Glutamatergic neuron (in vitro differentiated cells): Measurements from ENCODE around the gene RBM19. TPM values are rescaled to one million over a fixed set of nuclear protein-coding genes. Genes with fewer than 3 reads are reported as not detected.

Source experiments
- DNase-seq: peaks from one replicate; pipeline ENCODE4 v3.0.0; 2022
- H3K27ac Mint-ChIP-seq: one replicate; pipeline ENCODE4 v1.8.0; 2020; ENCODE audit warnings: mild to moderate bottlenecking, mixed read lengths, inconsistent platforms; ENCODE audit not compliant: unreplicated experiment
- H3K27me3 Mint-ChIP-seq: one replicate; pipeline ENCODE4 v1.8.0; 2020; ENCODE audit warnings: mild to moderate bottlenecking, moderate library complexity, mixed read lengths, inconsistent platforms; ENCODE audit not compliant: unreplicated experiment
- H3K36me3 Mint-ChIP-seq: one replicate; pipeline ENCODE4 v1.8.0; 2020; ENCODE audit warnings: mild to moderate bottlenecking, mixed read lengths, inconsistent platforms; ENCODE audit not compliant: unreplicated experiment
- H3K4me1 Mint-ChIP-seq: one replicate; pipeline ENCODE4 v1.8.0; 2020; ENCODE audit warnings: mild to moderate bottlenecking, low read depth, mixed read lengths, inconsistent platforms; ENCODE audit not compliant: unreplicated experiment
- H3K4me3 Mint-ChIP-seq: one replicate; pipeline ENCODE4 v1.8.0; 2020; ENCODE audit warnings: mild to moderate bottlenecking, mixed read lengths, inconsistent platforms; ENCODE audit not compliant: unreplicated experiment
- H3K9me3 Mint-ChIP-seq: one replicate; pipeline ENCODE4 v1.8.0; 2020; ENCODE audit warnings: mild to moderate bottlenecking, moderate library complexity, mixed read lengths, inconsistent platforms; ENCODE audit not compliant: unreplicated experiment
- total RNA-seq: library from RNA; stranded (reverse); fragmentation: NEBNext Ultra II Directional; extraction: Animal tissue kit (Norgen Biotek cat#: 25700); gene quantifications from one replicate; pipeline ENCODE4 v1.2.1, GENCODE V29; 2021; ENCODE audit not compliant: unreplicated experiment
- TF ChIP-seq, protein P1 (sequence below): fragments of 200-600 bp; sonication (generic); IDR thresholded peaks from one replicate; pipeline ENCODE4 v1.5.0; 2021; ENCODE audit not compliant: partially characterized antibody, unreplicated experiment

Gene RBM19
- total RNA-seq, 1 donor from 2014 or later = 27.4 TPM

DNA sequence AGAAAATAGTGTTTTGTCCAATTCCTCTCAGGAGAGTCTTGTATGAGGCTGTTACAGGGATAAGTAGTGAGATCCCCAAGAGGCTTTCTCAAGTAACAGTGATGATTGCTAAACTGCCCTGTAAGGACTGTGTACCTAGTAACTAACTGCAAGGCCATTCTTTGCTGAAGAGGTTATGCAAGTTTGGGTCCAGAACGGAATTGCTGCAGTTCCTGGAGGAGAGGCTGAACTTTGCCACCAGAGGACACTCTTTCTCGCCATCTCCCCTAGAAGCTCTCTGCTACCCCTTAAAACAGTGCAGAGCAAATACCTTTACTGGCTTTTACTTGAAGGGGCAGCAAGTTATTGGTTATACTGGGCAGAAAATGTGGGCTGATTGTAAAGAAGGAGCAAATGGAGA lies 180.0 kb downstream of the RBM19 start:
- DNase-seq = no peak
- Mint-ChIP-seq H3K36me3 (no peaks in the 10 kb centered on the region), H3K27me3 (peaks cover 6% of the 10 kb centered on the region), H3K4me3 (no peak overlapping the region), H3K27ac (no peak overlapping the region), H3K9me3 (no peaks in the 10 kb centered on the region), H3K4me1 (peaks cover 3% of the 10 kb centered on the region)
- TF ChIP-seq, protein P1, sequence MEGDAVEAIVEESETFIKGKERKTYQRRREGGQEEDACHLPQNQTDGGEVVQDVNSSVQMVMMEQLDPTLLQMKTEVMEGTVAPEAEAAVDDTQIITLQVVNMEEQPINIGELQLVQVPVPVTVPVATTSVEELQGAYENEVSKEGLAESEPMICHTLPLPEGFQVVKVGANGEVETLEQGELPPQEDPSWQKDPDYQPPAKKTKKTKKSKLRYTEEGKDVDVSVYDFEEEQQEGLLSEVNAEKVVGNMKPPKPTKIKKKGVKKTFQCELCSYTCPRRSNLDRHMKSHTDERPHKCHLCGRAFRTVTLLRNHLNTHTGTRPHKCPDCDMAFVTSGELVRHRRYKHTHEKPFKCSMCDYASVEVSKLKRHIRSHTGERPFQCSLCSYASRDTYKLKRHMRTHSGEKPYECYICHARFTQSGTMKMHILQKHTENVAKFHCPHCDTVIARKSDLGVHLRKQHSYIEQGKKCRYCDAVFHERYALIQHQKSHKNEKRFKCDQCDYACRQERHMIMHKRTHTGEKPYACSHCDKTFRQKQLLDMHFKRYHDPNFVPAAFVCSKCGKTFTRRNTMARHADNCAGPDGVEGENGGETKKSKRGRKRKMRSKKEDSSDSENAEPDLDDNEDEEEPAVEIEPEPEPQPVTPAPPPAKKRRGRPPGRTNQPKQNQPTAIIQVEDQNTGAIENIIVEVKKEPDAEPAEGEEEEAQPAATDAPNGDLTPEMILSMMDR = no peak

GRCh38 chr12:113783811-113784210 lies 182.3 kb downstream of the RBM19 start:
- H3K4me1 Mint-ChIP-seq = peaks cover 3% of the 10 kb centered on the region
- H3K4me3 Mint-ChIP-seq = no peak overlapping the region
- DNase-seq = no peak
- H3K9me3 Mint-ChIP-seq = peaks cover 1% of the 10 kb centered on the region
- H3K27ac Mint-ChIP-seq = no peak overlapping the region
- H3K36me3 Mint-ChIP-seq = no peaks in the 10 kb centered on the region
- TF ChIP-seq, protein P1 = no peak
- peaks cover 6% of the 10 kb centered on the region for H3K27me3 Mint-ChIP-seq

DNA sequence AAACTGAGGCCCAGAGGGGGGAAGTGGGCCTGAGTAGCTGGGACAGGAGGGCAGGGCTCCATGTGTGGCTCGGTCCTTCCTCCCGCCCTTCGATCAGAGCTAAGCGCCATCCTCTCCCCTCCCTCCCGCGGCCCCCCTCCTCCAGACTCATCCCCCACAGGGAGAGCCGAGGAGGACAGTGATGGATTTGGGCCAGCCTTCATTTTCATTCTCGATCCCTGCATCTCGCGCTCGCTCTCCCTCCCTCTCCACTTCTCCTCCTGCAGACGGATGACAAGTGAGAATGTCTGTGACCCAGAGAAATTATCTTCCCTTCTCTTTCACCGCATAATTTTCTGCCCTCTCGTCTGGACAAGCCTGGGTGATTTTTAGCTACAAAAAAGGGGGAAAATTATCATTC lies 183.3 kb downstream of the RBM19 start:
- peaks cover 1% of the 10 kb centered on the region for H3K9me3 Mint-ChIP-seq
- TF ChIP-seq, protein P1 = no peak
- peaks cover 3% of the 10 kb centered on the region for H3K4me1 Mint-ChIP-seq
- no peak for DNase-seq
- no peak overlapping the region for H3K4me3 Mint-ChIP-seq
- no peaks in the 10 kb centered on the region for H3K36me3 Mint-ChIP-seq
- H3K27ac Mint-ChIP-seq = no peak overlapping the region
- H3K27me3 Mint-ChIP-seq = peaks cover 6% of the 10 kb centered on the region

DNA sequence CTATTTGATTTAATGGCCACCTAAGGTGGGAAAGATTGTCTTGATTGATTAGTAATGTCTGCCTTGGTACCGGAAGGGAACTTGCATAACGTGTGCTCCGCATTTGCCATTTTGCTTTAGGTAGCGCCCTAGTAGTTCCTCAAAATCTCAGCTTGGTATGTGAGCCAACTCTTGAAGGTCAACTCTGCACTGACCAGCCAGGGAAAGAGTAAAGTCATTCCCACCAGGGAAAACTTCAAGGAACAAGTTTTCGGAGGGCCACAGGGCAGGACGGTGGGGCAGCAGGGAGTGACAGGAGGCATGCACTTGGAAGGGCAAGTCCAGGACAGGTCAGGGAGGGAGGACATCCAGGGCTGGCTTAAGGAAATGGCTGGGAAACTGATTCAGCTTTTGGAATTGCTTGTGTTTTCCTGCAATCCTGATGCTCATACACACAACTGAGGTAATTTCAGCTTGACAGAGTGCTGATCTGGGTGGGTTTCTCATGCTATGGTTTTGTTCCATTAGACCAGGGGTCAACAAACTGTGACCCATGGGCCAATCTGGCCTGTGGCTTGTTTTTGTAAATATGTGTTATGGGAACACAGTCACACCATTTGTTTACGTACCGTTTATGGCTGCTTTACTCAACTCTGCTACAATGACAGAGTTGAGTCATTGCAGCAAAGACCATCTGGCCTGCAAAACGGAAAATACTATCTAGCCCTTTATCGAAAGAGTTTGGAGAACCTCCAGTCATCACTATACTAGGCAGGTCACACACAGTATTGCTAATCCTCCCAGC lies 184.5 kb downstream of the RBM19 start:
- peaks cover 3% of the 10 kb centered on the region for H3K4me1 Mint-ChIP-seq
- peaks cover 1% of the 10 kb centered on the region for H3K9me3 Mint-ChIP-seq
- no peak overlapping the region for H3K4me3 Mint-ChIP-seq
- H3K36me3 Mint-ChIP-seq = no peaks in the 10 kb centered on the region
- H3K27ac Mint-ChIP-seq = no peak overlapping the region
- no peak for DNase-seq
- TF ChIP-seq, protein P1 = no peak
- H3K27me3 Mint-ChIP-seq = peaks cover 3% of the 10 kb centered on the region

GRCh38 chr12:113779774-113780173 lies 186.4 kb downstream of the RBM19 start:
- TF ChIP-seq, protein P1 = no peak
- Mint-ChIP-seq H3K4me3 (no peak overlapping the region), H3K36me3 (no peaks in the 10 kb centered on the region), H3K27me3 (peaks cover 3% of the 10 kb centered on the region), H3K9me3 (peaks cover 1% of the 10 kb centered on the region), H3K27ac (no peak overlapping the region), H3K4me1 (peaks cover 3% of the 10 kb centered on the region)
- DNase-seq = no peak
